Measurements from ENCODE around the gene CNNM2.

GRCh38 chr10:103047381-103047780, 129.3 kb downstream of the CNNM2 start:
- TF ChIP-seq CTCF (conservative IDR thresholded peaks at IDR 0.05; ENCODE audit: low read length), result no peak
- no peak for TF ChIP-seq EZH2phosphoT487 (IDR thresholded peaks at IDR 0.05; ENCODE audit: borderline replicate concordance)
